Retinal pigment epithelial cell (primary cell): ENCODE data around the gene HOXC5.

Experiments used
- DNase-seq: peaks from one replicate; pipeline ENCODE4 v3.0.0-alpha.2; 2010; ENCODE audit warnings: low read depth
- H3K4me3 ChIP-seq: 2 replicates; pipeline ENCODE4 v1.5.1; 2011; ENCODE audit warnings: mild to moderate bottlenecking, low read length, control low read depth, moderate library complexity
- CTCF ChIP-seq: conservative IDR thresholded peaks from 2 replicates; pipeline ENCODE4 v1.5.1; 2011; ENCODE audit warnings: low read depth, low read length, control low read depth, inconsistent platforms

HOXC5 gene

GRCh38 chr12:54009171-54010052 lies 23.4 kb upstream of the HOXC5 start:
- no peak overlapping the region for H3K4me3 ChIP-seq
- no peak for TF ChIP-seq CTCF
- DNase-seq = no peak

GRCh38 chr12:54010053-54010971 lies 22.5 kb upstream of the HOXC5 start:
- no peak for DNase-seq
- TF ChIP-seq CTCF = no peak
- H3K4me3 ChIP-seq = no peak overlapping the region

DNA sequence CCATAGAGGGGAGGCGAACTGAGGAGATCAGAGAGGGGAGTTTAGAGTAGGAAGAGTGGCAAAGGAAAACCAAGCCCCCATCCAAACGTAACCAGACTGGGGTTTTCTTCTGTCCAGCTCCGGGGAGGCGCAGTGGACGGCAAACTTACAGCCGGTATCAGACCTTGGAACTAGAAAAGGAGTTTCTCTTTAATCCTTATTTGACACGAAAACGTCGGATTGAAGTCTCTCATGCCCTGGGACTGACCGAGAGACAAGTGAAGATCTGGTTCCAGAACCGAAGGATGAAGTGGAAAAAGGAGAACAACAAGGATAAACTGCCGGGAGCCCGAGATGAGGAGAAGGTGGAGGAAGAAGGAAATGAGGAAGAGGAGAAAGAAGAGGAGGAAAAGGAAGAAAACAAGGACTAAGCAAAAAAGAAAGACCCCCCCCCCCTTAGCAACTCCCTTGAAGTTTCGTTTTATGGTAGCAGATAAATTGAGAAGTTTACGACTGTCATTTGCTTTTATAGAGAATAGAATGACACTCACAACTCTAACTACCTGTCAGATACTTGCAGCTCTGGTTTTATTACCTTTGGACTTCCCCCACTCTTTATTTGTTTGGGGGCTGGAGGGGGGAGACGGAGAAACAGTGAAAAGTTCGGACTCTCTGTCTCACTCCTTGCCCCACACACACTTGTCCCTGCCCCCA lies 21.7 kb upstream of the HOXC5 start:
- H3K4me3 ChIP-seq = no peak overlapping the region
- TF ChIP-seq CTCF = no peak
- DNase-seq = no peak

DNA sequence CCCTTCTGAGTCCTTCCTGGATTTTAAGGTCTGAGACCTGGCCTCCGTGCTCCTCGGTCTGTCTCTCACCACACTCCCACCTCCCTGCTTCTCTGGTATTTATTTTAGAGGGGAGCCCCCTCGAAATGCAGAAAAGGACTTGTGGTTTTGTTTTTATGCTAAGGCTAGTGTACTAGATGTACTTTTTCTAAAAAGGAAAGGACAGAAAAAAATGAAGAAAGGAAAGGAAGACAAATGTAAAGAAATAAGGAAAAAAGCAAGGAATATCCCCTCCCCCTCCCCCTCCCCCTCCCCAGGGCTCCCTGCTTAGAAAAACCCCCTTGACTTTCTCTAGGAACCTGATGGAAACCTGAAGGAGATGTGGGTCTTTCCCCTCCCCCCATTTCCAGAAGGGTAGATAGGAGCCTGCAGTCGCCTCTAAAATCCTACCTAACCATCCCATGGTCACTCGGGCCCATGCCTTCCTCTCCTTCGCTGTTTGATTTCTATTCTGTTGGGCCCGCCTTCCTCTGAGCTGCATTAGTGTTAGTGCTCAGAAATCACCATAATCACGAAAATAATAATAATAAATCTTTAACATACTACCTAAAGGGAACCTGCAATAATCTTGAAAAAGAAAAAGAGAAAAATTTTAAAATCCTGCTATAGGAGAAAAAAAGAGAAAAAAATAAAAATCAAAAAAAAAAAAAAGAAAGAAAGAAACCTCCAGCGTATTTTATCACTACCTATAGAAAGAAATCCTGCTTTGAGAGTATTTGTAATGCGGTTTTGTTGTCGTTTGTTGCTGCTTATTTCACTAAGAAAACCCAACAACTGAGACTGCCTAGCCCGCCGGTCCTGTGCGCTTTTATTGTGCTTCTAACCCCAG lies 21.0 kb upstream of the HOXC5 start:
- no peak for TF ChIP-seq CTCF
- H3K4me3 ChIP-seq = no peak overlapping the region
- DNase-seq = no peak

DNA sequence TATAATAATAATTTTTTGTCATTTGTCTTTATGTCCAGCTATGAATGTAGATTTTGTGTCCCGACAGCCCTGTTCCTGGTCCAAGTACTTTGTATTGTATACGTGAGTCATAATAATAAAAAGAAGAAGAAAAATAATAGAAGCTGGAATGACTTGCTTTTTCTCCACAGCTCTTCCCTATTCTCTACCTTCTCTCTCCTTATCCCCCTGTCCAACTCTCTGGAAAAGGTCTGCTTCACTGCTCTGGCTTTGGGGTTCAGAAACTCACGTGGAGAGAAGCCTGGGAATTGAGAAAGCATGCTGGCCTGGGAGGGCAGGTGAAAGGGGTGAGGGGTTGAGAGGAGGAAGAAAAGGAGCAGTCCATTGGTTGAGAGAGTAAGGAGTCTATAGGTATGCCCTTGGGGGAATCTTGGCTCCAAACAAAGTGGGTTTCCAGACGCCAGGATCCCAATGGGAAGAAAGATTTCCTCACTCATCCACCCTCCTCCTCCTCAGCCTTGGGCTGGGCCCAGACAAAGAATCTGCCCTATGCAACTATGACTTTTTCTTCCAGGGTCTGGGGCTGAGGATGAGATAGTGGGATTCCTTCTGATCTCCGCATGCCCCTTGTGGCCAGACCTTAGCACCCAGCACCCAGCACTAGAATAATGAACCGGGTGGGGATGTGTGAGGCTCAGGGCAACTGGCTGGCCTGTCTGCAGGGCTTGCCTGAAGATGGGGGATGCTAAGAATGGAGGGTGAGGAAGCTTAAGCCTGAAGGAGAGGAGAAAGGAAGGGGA lies 20.0 kb upstream of the HOXC5 start:
- no peak for DNase-seq
- H3K4me3 ChIP-seq = no peak overlapping the region
- no peak for TF ChIP-seq CTCF
